HG03469 (cell line): ENCODE results near the gene ARHGEF25.

Source experiments
- ATAC-seq: cut with Tn5 transposase; IDR thresholded peaks from one replicate; pipeline ENCODE4 v1.9.1; 2021; ENCODE audit warnings: mild to moderate bottlenecking, moderate library complexity, moderate number of reproducible peaks; ENCODE audit not compliant: unreplicated experiment

The ARHGEF25 gene

GRCh38 chr12:57620936-57621496, 9.8 kb downstream of the ARHGEF25 start:
- no peak for ATAC-seq

- no peak for ATAC-seq
Measured at GRCh38 chr12:57621497-57622292, 10.5 kb downstream of the ARHGEF25 start.

GRCh38 chr12:57622293-57623245, 11.3 kb downstream of the ARHGEF25 start:
- no peak for ATAC-seq

- no peak for ATAC-seq
Measured at GRCh38 chr12:57623385-57623784, 12.2 kb downstream of the ARHGEF25 start.

- ATAC-seq, result no peak
Measured at GRCh38 chr12:57623811-57624390, 12.7 kb downstream of the ARHGEF25 start.

GRCh38 chr12:57624441-57625220, 13.4 kb downstream of the ARHGEF25 start:
- ATAC-seq, result no peak

- ATAC-seq, result no peak
Measured at GRCh38 chr12:57625261-57626032, 14.2 kb downstream of the ARHGEF25 start.

GRCh38 chr12:57626111-57626920, 15.1 kb downstream of the ARHGEF25 start:
- ATAC-seq, result no peak

GRCh38 chr12:57626921-57627445, 15.7 kb downstream of the ARHGEF25 start:
- ATAC-seq, result no peak

- ATAC-seq, result no peak
Measured at GRCh38 chr12:57627501-57628279, 16.5 kb downstream of the ARHGEF25 start.

GRCh38 chr12:57628280-57629191, 17.3 kb downstream of the ARHGEF25 start:
- no peak for ATAC-seq

GRCh38 chr12:57629897-57630471, 18.7 kb downstream of the ARHGEF25 start:
- no peak for ATAC-seq

GRCh38 chr12:57630891-57631433, 19.7 kb downstream of the ARHGEF25 start:
- ATAC-seq, result no peak

- ATAC-seq, result no peak
Measured at GRCh38 chr12:57631566-57632072, 20.4 kb downstream of the ARHGEF25 start.

GRCh38 chr12:57632073-57632957, 21.1 kb downstream of the ARHGEF25 start:
- ATAC-seq, result no peak
